IMR-90 (cell line): Measurements from ENCODE around the gene NET1.

Source experiments
- BHLHE40 ChIP-seq: fragments of 150-350 bp; IDR thresholded peaks from 2 replicates; pipeline ENCODE4 v1.6.1; 2016; ENCODE audit warnings: mild to moderate bottlenecking, low read depth, low read length
- CEBPB ChIP-seq: IDR thresholded peaks from 2 replicates; pipeline ENCODE4 v1.6.1; 2012; ENCODE audit warnings: low read depth, low read length, improper control_type of control experiment
- NFE2L2 ChIP-seq: fragments of 150-350 bp; IDR thresholded peaks from 2 replicates; pipeline ENCODE4 v1.6.1; 2016; ENCODE audit warnings: low read depth, mild to moderate bottlenecking, low read length
- POLR2A ChIP-seq: IDR thresholded peaks from 2 replicates; pipeline ENCODE4 v1.6.1; 2012; ENCODE audit warnings: mild to moderate bottlenecking, low read depth, low read length
- RCOR1 ChIP-seq: IDR thresholded peaks from 2 replicates; pipeline ENCODE4 v1.6.1; 2012; ENCODE audit warnings: mild to moderate bottlenecking, low read length, improper control_type of control experiment; ENCODE audit not compliant: insufficient replicate concordance
- RFX5 ChIP-seq: IDR thresholded peaks from 2 replicates; pipeline ENCODE4 v1.8.0; 2012; ENCODE audit warnings: low read depth, mild to moderate bottlenecking, low read length, moderate library complexity
- TF ChIP-seq, protein P1 (sequence below): conservative IDR thresholded peaks from 2 replicates; pipeline ENCODE4 v1.5.1; 2012; ENCODE audit warnings: mild to moderate bottlenecking, low read depth, low read length, improper control_type of control experiment
- TF ChIP-seq, protein P2 (sequence below): fragments of 150-350 bp; IDR thresholded peaks from 2 replicates; pipeline ENCODE4 v1.6.1; 2017; ENCODE audit warnings: mild to moderate bottlenecking, antibody characterized with exemption, low read length, low read depth

DNA sequence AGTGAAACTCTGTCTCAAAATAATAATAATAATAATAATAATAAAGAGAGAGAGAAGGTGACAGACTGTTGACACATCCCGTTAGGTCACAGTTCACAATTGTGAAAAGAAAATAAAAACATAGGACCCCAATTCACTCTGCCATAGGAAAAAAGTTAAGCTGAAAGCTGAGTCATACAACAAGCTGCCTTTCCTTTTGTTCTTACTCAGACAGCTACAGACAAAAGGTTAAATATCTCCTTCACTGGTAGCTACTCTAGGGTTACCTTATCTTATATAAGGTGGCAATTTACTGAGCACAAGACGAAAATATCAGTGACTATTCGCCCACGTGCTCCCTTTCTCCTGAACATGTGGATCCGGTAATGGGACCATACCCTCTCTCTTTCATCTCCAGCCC, 25.2 kb upstream of the NET1 start:
- no peak for TF ChIP-seq POLR2A
- no peak for TF ChIP-seq BHLHE40
- TF ChIP-seq, protein P1, sequence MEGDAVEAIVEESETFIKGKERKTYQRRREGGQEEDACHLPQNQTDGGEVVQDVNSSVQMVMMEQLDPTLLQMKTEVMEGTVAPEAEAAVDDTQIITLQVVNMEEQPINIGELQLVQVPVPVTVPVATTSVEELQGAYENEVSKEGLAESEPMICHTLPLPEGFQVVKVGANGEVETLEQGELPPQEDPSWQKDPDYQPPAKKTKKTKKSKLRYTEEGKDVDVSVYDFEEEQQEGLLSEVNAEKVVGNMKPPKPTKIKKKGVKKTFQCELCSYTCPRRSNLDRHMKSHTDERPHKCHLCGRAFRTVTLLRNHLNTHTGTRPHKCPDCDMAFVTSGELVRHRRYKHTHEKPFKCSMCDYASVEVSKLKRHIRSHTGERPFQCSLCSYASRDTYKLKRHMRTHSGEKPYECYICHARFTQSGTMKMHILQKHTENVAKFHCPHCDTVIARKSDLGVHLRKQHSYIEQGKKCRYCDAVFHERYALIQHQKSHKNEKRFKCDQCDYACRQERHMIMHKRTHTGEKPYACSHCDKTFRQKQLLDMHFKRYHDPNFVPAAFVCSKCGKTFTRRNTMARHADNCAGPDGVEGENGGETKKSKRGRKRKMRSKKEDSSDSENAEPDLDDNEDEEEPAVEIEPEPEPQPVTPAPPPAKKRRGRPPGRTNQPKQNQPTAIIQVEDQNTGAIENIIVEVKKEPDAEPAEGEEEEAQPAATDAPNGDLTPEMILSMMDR = no peak
- TF ChIP-seq CEBPB = no peak
- no peak for TF ChIP-seq RFX5
- TF ChIP-seq NFE2L2 = no peak
- TF ChIP-seq RCOR1 = no peak
- TF ChIP-seq, protein P2, sequence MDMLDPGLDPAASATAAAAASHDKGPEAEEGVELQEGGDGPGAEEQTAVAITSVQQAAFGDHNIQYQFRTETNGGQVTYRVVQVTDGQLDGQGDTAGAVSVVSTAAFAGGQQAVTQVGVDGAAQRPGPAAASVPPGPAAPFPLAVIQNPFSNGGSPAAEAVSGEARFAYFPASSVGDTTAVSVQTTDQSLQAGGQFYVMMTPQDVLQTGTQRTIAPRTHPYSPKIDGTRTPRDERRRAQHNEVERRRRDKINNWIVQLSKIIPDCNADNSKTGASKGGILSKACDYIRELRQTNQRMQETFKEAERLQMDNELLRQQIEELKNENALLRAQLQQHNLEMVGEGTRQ = no peak
